GM19193 (cell line): ENCODE results near the gene MRPL50.

Source experiments
- POLR2A ChIP-seq: IDR thresholded peaks from 4 replicates; pipeline ENCODE4 v1.6.1; 2011; ENCODE audit not compliant: insufficient read depth, insufficient read length; ENCODE audit errors: extremely low read depth

Gene MRPL50

GRCh38 chr9:101427358-101427757, 28.9 kb upstream of the MRPL50 start:
- no peak for TF ChIP-seq POLR2A

- no peak for TF ChIP-seq POLR2A
These were observed 23.2 kb upstream of the MRPL50 start for GRCh38 chr9:101421653-101422065.

GRCh38 chr9:101419863-101420262, 21.4 kb upstream of the MRPL50 start:
- TF ChIP-seq POLR2A: no peak

GRCh38 chr9:101418518-101419430, 20.4 kb upstream of the MRPL50 start:
- TF ChIP-seq POLR2A: no peak

- no peak for TF ChIP-seq POLR2A
These were observed 19.6 kb upstream of the MRPL50 start for GRCh38 chr9:101417977-101418376.

GRCh38 chr9:101417389-101417788, 19.0 kb upstream of the MRPL50 start:
- no peak for TF ChIP-seq POLR2A

- TF ChIP-seq POLR2A: no peak
These were observed 17.2 kb upstream of the MRPL50 start for GRCh38 chr9:101415578-101415977.

GRCh38 chr9:101414839-101415238, 16.4 kb upstream of the MRPL50 start:
- no peak for TF ChIP-seq POLR2A

GRCh38 chr9:101409079-101409477, 10.7 kb upstream of the MRPL50 start:
- TF ChIP-seq POLR2A: no peak

GRCh38 chr9:101408374-101409078, 10.1 kb upstream of the MRPL50 start:
- no peak for TF ChIP-seq POLR2A

GRCh38 chr9:101403516-101404285, 5.3 kb upstream of the MRPL50 start:
- TF ChIP-seq POLR2A: no peak

- TF ChIP-seq POLR2A: no peak
These were observed 1.7 kb upstream of the MRPL50 start for GRCh38 chr9:101400120-101400519.

- no peak for TF ChIP-seq POLR2A
These were observed 1.2 kb upstream of the MRPL50 start for GRCh38 chr9:101399643-101399970.

GRCh38 chr9:101398930-101399642, 668 bp upstream of the MRPL50 start:
- no peak for TF ChIP-seq POLR2A

GRCh38 chr9:101397746-101398067, 711 bp downstream of the MRPL50 start:
- TF ChIP-seq POLR2A: no peak
